Measurements from ENCODE around the gene MOK.

DNA sequence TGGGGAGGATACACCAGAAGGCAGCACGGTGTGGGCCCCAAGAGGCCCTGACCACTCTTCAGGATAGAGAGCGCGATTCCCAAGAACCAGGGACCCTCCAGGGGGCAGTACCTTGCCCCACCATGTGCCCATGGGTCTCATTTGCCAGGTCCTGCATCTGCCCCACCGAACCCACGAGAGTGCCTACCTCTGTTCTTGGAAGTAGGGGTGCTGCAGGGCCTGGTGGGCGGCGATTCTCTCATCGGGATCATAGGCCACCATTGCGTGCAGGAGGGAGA, 72.7 kb downstream of the MOK start:
- TF ChIP-seq, protein P1, sequence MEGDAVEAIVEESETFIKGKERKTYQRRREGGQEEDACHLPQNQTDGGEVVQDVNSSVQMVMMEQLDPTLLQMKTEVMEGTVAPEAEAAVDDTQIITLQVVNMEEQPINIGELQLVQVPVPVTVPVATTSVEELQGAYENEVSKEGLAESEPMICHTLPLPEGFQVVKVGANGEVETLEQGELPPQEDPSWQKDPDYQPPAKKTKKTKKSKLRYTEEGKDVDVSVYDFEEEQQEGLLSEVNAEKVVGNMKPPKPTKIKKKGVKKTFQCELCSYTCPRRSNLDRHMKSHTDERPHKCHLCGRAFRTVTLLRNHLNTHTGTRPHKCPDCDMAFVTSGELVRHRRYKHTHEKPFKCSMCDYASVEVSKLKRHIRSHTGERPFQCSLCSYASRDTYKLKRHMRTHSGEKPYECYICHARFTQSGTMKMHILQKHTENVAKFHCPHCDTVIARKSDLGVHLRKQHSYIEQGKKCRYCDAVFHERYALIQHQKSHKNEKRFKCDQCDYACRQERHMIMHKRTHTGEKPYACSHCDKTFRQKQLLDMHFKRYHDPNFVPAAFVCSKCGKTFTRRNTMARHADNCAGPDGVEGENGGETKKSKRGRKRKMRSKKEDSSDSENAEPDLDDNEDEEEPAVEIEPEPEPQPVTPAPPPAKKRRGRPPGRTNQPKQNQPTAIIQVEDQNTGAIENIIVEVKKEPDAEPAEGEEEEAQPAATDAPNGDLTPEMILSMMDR (IDR thresholded peaks at IDR 0.05) = no peak
- TF ChIP-seq POLR2A (IDR thresholded peaks at IDR 0.05; ENCODE audit: low read depth) = no peak
